GM19397 (cell line): ENCODE results near the gene S100A7A.
"Not testable (repeated sequence)": the region's sequence is repeated elsewhere in the genome, so short reads cannot be mapped to it uniquely, and the experiment has no call there.

Experiments
- ATAC-seq: cut with Tn5 transposase; IDR thresholded peaks from one replicate; pipeline ENCODE4 v1.9.1; 2021; ENCODE audit warnings: mild to moderate bottlenecking, moderate library complexity; ENCODE audit not compliant: unreplicated experiment

Gene S100A7A

DNA sequence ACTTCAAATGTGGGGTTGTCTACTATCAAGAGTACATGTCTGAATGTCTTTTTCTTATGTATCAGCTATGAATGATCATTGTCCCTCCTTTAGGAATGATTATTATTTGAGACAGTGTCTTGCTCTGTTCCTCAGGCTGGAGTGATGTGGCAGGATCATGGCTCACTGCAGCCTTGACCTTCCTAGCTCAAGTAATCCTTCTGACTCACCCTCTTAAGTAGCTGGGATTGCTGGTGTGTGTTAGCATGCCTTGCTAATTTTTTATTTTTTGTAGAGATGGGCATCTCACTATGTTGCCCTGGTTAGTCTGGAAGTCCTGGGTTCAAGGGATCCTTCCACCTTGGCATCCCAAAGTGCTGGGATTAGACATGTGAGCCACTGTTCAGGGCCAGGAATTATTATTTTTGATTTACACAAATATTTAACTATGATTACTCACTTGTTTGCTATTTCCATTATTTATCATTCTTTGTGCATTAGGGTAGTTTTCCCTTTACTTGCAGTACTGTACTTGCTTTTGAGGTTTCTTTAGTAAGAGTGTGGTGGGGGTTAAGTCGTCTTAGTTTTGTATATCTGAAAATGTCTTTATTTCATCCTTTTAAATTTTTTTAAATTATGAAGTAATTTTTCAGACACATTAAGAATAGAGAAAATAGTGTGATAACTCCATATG is 31.3 kb downstream of the S100A7A start:
- ATAC-seq, result no peak

- not testable (repeated sequence) for ATAC-seq
These were observed 32.5 kb downstream of the S100A7A start for GRCh38 chr1:153448851-153449250.

DNA sequence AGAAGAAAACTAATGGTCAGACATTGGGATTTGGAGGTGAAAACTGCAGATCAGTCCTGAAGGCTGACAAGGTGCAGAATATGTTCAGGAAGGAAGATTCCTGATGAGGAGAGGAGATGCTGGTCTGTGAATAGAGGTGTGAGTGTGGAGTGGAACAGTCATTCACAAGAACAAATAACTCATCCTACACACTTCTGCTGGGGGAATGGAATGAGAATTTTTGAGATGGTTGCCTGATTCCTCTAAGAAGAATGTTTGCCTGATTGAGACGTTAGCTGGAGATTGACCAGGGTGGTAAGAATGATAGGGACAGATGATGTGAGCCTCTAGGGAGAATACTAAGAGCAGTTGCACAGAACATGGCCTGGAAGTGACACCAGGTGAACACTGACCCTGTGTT is 40.1 kb downstream of the S100A7A start:
- no peak for ATAC-seq

DNA sequence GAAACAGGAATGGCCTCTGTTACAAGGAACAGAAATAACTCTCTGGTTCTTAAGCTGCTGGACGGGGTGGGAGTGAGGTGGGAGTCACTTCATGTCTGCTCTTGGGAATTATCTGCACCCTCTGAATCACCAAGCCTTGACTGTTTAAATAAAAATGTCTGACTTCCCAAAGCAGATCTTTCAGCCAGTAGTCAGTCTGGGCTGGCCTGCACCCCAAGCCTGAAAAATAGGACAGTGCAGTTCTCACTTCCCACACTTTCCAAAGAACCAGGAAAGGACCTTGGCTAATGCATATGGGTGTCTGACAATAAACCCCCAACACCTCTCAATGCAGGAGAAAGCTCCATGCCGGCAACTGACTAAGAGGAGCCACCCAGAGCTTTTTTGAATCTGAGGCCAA is 43.3 kb downstream of the S100A7A start:
- ATAC-seq, result no peak

GRCh38 chr1:153460551-153460950 is 44.2 kb downstream of the S100A7A start, which contains the start of gene S100A7:
S100A7 (minus strand) TSS chr1:153460651; CDS start chr1:153459013, 1,638 bp downstream.
- no peak for ATAC-seq

GRCh38 chr1:153462741-153463140 is 46.4 kb downstream of the S100A7A start:
- ATAC-seq, result not testable (repeated sequence)

- no peak for ATAC-seq
These were observed 49.7 kb downstream of the S100A7A start for GRCh38 chr1:153465811-153466636.

DNA sequence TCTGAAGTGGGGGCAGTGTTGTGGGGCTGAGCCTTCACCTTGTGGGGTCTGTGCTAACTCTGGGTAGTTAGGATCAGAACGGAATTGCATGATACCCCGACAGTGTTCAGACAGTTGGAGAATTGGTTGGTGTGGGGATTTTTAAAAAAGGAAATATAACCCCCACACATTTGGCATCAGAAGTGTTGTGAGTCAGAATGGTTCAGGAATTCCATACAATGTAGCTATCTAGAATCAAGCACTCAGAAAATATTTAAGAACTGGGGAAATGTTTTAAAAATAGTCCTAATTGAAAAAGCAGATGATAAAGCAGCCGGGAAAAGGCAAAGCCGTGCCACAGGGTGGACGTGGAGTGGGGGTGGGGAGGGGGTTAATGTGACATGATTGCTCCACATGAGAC is 50.6 kb downstream of the S100A7A start:
- ATAC-seq, result no peak

- ATAC-seq, result no peak
These were observed 54.4 kb downstream of the S100A7A start for GRCh38 chr1:153470707-153471106.
